AG09309 (cell line): ENCODE data around the gene TJP2.

Experiments used
- DNase-seq: peaks from one replicate; pipeline ENCODE4 v3.0.0-alpha.2; 2010; ENCODE audit warnings: low read depth
- H3K4me3 ChIP-seq: 2 replicates; pipeline ENCODE4 v1.5.1; 2011; ENCODE audit warnings: mild to moderate bottlenecking, low read depth, low read length, moderate library complexity; ENCODE audit not compliant: control insufficient read depth
- TF ChIP-seq, protein P1 (sequence below): IDR thresholded peaks from 2 replicates; pipeline ENCODE4 v1.5.1; 2011; ENCODE audit warnings: mild to moderate bottlenecking, low read depth, low read length, inconsistent platforms; ENCODE audit not compliant: insufficient read depth, control insufficient read depth; ENCODE audit errors: missing control alignments

TJP2 gene

GRCh38 chr9:69178583-69179011 is 4.5 kb downstream of the TJP2 start:
- no peak for DNase-seq

DNA sequence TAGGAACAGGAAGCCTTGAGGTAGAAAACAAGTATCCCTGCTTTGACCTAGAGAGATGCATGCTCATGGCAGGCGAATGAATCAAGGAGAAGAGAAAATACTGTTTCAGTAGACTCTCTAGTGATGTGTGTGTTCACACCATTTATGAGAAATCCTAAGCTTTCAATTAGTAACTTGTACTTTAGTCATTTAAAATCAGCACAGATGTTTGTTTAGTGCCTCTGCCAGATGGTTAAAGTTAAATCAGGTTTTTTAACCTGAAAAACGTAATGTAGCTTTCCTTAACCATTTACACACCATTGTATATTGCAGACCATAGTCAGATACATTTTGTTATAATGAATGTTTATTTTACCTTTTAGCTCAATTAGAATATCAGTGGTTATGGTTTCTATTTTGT is 5.0 kb downstream of the TJP2 start:
- H3K4me3 ChIP-seq = no peak overlapping the region
- TF ChIP-seq, protein P1, sequence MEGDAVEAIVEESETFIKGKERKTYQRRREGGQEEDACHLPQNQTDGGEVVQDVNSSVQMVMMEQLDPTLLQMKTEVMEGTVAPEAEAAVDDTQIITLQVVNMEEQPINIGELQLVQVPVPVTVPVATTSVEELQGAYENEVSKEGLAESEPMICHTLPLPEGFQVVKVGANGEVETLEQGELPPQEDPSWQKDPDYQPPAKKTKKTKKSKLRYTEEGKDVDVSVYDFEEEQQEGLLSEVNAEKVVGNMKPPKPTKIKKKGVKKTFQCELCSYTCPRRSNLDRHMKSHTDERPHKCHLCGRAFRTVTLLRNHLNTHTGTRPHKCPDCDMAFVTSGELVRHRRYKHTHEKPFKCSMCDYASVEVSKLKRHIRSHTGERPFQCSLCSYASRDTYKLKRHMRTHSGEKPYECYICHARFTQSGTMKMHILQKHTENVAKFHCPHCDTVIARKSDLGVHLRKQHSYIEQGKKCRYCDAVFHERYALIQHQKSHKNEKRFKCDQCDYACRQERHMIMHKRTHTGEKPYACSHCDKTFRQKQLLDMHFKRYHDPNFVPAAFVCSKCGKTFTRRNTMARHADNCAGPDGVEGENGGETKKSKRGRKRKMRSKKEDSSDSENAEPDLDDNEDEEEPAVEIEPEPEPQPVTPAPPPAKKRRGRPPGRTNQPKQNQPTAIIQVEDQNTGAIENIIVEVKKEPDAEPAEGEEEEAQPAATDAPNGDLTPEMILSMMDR = no peak
- no peak for DNase-seq

More at GRCh38 chr9:69178583-69179011, 4.5 kb downstream of the TJP2 start:
- TF ChIP-seq, protein P1 = no peak
- no peak overlapping the region for H3K4me3 ChIP-seq

DNA sequence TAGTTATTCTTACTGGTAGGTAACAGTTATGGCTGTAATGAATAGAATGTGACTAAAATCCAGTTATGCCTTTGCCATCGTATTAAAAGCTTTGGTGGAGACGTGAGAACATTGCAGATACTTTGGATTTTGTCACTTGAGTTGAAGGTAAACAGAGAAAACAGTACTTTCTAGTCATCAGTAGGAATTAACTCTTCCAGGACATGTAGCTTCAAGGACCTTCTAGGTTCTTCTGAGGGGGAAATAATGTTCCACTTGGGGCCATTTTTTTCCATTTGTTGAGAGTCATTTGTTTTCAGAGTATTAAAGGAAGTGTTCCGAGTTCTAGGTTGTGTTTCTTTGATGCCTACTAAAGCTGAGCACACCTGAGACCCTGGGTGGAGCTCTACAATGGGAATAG is 6.1 kb downstream of the TJP2 start:
- no peak overlapping the region for H3K4me3 ChIP-seq
- TF ChIP-seq, protein P1 = no peak

GRCh38 chr9:69180670-69181069 is 6.6 kb downstream of the TJP2 start:
- DNase-seq = peak; percentile 92
- H3K4me3 ChIP-seq = no peak overlapping the region
- TF ChIP-seq, protein P1 = no peak

More for the DNA sequence above, 6.1 kb downstream of the TJP2 start:
- DNase-seq = no peak

GRCh38 chr9:69181908-69182353 is 7.9 kb downstream of the TJP2 start:
- TF ChIP-seq, protein P1 = no peak
- H3K4me3 ChIP-seq = no peak overlapping the region
- DNase-seq = no peak

DNA sequence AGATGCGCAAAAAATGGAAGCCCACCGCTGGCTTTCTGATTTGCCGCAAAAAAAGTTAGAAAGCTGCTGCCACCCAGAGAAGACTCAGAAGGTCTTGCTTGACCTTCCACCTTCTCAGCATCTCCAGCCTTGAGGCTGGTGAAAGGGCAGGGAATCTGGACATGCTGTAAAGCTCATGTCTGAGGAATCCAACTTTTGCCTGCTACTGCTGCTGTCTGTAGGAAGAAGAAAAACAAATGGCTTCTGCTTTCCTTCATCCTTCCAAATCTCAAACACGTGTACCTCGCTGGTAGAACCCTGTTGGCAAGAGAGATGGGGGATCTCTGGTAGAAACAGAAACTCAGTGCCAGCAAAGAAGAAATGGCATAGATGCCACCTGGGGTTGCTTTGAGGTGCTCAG is 10.2 kb downstream of the TJP2 start:
- H3K4me3 ChIP-seq = no peak overlapping the region
- TF ChIP-seq, protein P1 = no peak
- DNase-seq = no peak
